Stomach smooth muscle (tissue), 2 donors: ENCODE data around the gene WDR31.
"Not testable (repeated sequence)": the region's sequence is repeated elsewhere in the genome, so short reads cannot be mapped to it uniquely, and the experiment has no call there.

Source experiments
- H3K27ac ChIP-seq: one replicate; pipeline ENCODE4 v1.7.0; 2013; ENCODE audit warnings: mild to moderate bottlenecking, low read length, inconsistent platforms
- H3K27me3 ChIP-seq, 2 donors: one replicate each; pipeline ENCODE4 v1.7.0; 2013; ENCODE audit warnings: low read length in 2 of 2; ENCODE audit not compliant: insufficient read depth in 2 of 2, control insufficient read depth in 1 of 2
- H3K36me3 ChIP-seq, 2 donors: one replicate each; pipeline ENCODE4 v1.7.0; 2013; ENCODE audit warnings: low read length in 2 of 2; ENCODE audit not compliant: control insufficient read depth in 2 of 2, insufficient read depth in 2 of 2
- H3K4me1 ChIP-seq: one replicate; pipeline ENCODE4 v1.7.0; 2013; ENCODE audit warnings: low read length; ENCODE audit not compliant: control insufficient read depth, insufficient read depth
- H3K4me3 ChIP-seq, 2 donors: one replicate each; pipeline ENCODE4 v1.7.0; 2013; ENCODE audit warnings: low read length in 2 of 2
- H3K9ac ChIP-seq, 2 donors: one replicate each; pipeline ENCODE4 v1.7.0; 2013; ENCODE audit warnings: low read length in 2 of 2, mild to moderate bottlenecking in 1 of 2
- H3K9me3 ChIP-seq, 2 donors: one replicate each; pipeline ENCODE4 v1.7.0; 2013; ENCODE audit warnings: low read length in 2 of 2; ENCODE audit not compliant: control insufficient read depth in 2 of 2
- donor health status: healthy.
- donor health status: Pancreatic carcinoma.

Gene WDR31

DNA sequence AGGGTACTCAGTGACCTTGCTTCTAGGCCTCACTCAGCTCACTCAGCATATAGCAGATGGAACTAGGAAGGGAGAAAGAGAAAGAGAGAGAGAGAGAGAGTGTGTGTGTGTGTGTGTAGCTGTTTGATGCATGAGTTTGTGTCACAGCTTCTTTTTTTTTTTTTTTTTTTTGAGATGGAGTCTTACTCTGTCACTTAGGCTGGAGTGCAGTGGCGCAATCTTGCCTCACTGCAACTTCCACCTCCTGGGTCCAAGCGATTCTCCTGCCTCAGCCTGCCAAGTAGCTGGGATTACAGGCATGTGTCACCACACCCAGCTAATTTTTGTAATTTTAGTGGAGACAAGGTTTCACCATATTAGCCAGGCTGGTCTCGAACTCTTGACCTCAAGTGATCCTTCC is 25.6 kb upstream of the WDR31 start:
- not testable (repeated sequence) for H3K27me3 ChIP-seq, H3K4me3 ChIP-seq, H3K27ac ChIP-seq, H3K9me3 ChIP-seq, H3K9ac ChIP-seq, H3K36me3 ChIP-seq, H3K4me1 ChIP-seq

- H3K9me3 ChIP-seq = no peaks in the 10 kb centered on the region
- H3K4me3 ChIP-seq = no peak overlapping the region
- H3K27ac ChIP-seq = no peak overlapping the region
- H3K4me1 ChIP-seq = no peaks in the 10 kb centered on the region
- H3K36me3 ChIP-seq = no peaks in the 10 kb centered on the region
- no peaks in the 10 kb centered on the region for H3K27me3 ChIP-seq
- no peak overlapping the region for H3K9ac ChIP-seq
These were observed 24.9 kb upstream of the WDR31 start for GRCh38 chr9:113364951-113365350.

DNA sequence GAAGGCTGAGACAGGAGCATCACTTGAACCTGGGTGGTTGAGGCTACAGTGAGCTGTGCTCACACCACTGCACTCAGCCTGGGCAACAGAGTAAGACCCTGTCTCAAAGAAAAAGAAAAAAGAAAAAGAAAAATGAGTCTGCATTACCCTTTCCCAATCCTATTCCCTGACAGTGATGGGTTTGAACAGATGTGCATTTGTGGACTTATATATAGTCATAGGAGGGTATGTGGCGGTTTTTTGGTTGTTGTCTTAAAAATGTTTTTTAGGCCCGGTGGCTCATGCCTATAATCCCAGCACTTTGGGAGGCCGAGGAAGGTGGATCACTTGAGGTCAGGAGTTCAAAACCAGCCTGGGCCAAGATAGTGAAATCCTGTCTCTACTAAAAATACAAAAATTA is 23.3 kb upstream of the WDR31 start:
- Histone ChIP-seq H3K36me3 (no peaks in the 10 kb centered on the region), H3K9ac (no peak overlapping the region), H3K27me3 (no peaks in the 10 kb centered on the region), H3K9me3 (no peaks in the 10 kb centered on the region), H3K27ac (no peak overlapping the region), H3K4me3 (no peak overlapping the region), H3K4me1 (no peaks in the 10 kb centered on the region)

DNA sequence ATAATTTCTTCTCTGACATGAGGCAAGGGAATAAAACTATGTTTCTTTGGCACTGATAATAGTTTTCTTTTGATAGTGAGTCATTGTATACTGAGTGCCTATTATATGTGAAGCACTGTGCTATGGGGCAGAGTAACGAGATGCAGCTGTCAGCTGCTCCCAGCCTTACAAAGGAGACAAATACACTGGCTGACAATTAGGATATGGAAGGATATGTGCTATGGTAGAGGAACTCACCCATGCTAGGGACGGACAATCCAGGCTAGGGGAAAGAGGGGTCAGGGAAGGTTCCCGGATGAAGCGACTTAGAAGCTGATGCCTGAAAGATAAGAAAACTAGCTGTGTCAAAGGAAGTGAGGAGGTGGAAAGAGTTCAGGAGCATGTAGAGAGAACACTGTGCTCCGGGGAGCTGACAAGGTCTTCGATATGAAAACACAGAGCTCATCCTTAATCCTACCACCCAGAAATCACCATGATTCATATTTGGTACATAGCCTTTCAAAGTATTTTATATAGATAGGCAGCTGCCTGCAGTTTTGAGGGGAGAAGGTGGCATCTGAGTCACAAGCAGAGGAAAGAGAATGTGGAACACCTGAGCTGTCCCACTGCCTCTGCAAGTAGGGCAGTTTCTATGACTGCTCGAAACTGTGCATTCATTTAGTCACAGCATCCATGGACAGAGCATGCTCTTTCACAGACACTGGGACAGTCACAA is 21.4 kb upstream of the WDR31 start:
- no peaks in the 10 kb centered on the region for H3K4me1 ChIP-seq
- H3K9ac ChIP-seq = no peak overlapping the region
- no peak overlapping the region for H3K4me3 ChIP-seq
- no peaks in the 10 kb centered on the region for H3K27me3 ChIP-seq
- no peak overlapping the region for H3K27ac ChIP-seq
- H3K36me3 ChIP-seq = no peaks in the 10 kb centered on the region
- no peaks in the 10 kb centered on the region for H3K9me3 ChIP-seq

- Histone ChIP-seq H3K4me1 (no peaks in the 10 kb centered on the region), H3K9me3 (no peaks in the 10 kb centered on the region), H3K27ac (no peak overlapping the region), H3K4me3 (no peak overlapping the region), H3K36me3 (no peaks in the 10 kb centered on the region), H3K9ac (no peak overlapping the region), H3K27me3 (no peaks in the 10 kb centered on the region)
These were observed 20.3 kb upstream of the WDR31 start for GRCh38 chr9:113360242-113360842.

DNA sequence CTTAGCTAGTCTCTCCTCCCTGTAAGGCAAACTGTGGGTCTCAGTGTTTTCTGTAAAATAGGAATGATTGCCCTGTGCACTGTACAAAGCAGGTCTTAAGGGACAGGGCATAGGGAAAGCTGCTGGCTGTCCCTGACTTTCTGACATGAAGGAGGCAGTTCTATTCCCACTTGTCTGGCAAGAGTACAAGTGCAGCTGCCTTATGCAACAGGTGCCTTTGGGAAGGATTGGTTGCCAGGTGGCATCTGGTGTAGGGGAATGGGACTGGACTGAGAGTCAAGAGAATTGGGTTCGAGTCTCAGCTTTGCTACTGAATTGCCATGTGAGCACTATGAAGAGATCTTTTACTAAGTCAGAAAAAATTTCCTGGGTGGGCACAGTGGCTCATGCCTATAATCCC is 19.3 kb upstream of the WDR31 start:
- H3K27me3 ChIP-seq = no peaks in the 10 kb centered on the region
- no peak overlapping the region for H3K27ac ChIP-seq
- H3K36me3 ChIP-seq = no peaks in the 10 kb centered on the region
- H3K9ac ChIP-seq = no peak overlapping the region
- H3K4me3 ChIP-seq = no peak overlapping the region
- H3K9me3 ChIP-seq = no peaks in the 10 kb centered on the region
- H3K4me1 ChIP-seq = no peaks in the 10 kb centered on the region

- Histone ChIP-seq H3K4me1 (no peaks in the 10 kb centered on the region), H3K9me3 (no peaks in the 10 kb centered on the region), H3K4me3 (no peak overlapping the region), H3K27ac (no peak overlapping the region), H3K36me3 (no peaks in the 10 kb centered on the region), H3K27me3 (no peaks in the 10 kb centered on the region), H3K9ac (no peak overlapping the region)
These were observed 16.7 kb upstream of the WDR31 start for GRCh38 chr9:113356686-113357292.

DNA sequence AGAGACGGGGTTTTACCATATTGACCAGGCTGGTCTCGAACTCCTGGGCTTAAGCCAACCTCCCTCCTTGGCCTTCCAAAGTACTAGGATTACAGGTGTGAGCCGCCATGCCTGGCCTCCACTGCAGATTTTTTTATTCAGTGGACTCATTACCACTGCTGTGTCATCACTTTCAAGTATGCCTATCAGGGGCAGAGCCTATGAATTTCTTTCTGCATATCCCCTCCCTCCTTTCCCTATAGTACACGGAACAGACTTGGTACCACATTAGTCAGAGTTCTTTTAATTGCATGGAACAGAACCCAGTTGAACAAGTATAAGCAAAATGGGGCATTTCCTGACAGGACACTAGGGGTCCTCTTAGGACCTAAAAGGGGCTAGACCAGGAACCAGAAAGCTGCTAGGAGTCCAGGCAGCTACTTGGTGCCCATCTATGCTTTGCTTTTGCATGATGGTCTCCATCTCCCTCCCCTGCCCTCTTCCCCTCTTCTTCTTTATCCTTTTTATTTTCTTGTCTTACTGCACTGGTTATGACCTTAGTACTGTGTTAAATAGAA is 15.0 kb upstream of the WDR31 start:
- Histone ChIP-seq H3K27me3 (peaks cover 0 to 10% of the 10 kb centered on the region in 2 donors), H3K9ac (no peak overlapping the region), H3K4me3 (no peak overlapping the region), H3K4me1 (peaks cover 6% of the 10 kb centered on the region), H3K27ac (no peak overlapping the region), H3K36me3 (no peaks in the 10 kb centered on the region), H3K9me3 (no peaks in the 10 kb centered on the region)

DNA sequence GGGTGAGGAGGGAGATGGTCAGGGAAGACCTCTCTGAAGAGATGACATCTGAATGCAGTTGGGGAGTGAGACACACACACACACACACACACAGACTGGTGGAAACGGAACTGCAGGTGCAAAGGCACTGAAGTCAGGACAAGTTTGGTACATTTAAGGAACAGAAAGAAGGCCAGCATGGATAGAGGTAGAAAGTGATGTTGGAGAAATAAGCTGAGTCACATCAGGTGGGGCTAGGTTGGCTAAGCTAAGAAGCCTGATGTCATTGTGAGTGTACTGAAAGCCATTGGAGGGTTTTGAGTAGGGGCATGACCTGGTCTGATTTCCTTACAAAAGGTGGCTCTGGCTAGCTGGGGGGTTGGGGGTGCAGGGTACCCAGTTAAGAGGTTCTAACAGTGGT is 12.3 kb upstream of the WDR31 start:
- Histone ChIP-seq H3K36me3 (no peaks in the 10 kb centered on the region), H3K4me3 (no peak overlapping the region), H3K4me1 (peaks cover 11% of the 10 kb centered on the region), H3K9ac (no peak overlapping the region), H3K27me3 (peaks cover 0 to 14% of the 10 kb centered on the region in 2 donors), H3K27ac (no peak overlapping the region), H3K9me3 (no peaks in the 10 kb centered on the region)

- no peaks in the 10 kb centered on the region for H3K36me3 ChIP-seq
- H3K4me1 ChIP-seq = peaks cover 11% of the 10 kb centered on the region
- no peaks in the 10 kb centered on the region for H3K9me3 ChIP-seq
- H3K4me3 ChIP-seq = no peak overlapping the region
- peaks cover 0 to 14% of the 10 kb centered on the region in 2 donors for H3K27me3 ChIP-seq
- no peak overlapping the region for H3K9ac ChIP-seq
- no peak overlapping the region for H3K27ac ChIP-seq
These were observed 11.9 kb upstream of the WDR31 start for GRCh38 chr9:113352006-113352405.

GRCh38 chr9:113350937-113351336 is 10.9 kb upstream of the WDR31 start:
- no peak overlapping the region for H3K9ac ChIP-seq
- no peak overlapping the region for H3K27ac ChIP-seq
- H3K4me3 ChIP-seq = no peak overlapping the region
- peaks cover 0 to 14% of the 10 kb centered on the region in 2 donors for H3K27me3 ChIP-seq
- H3K36me3 ChIP-seq = no peaks in the 10 kb centered on the region
- H3K4me1 ChIP-seq = peaks cover 11% of the 10 kb centered on the region
- no peaks in the 10 kb centered on the region for H3K9me3 ChIP-seq
